ENCODE results near the gene DMBT1. TPM values are rescaled to one million over a fixed set of nuclear protein-coding genes. Genes with fewer than 3 reads are reported as not detected.

Gene DMBT1
- total RNA-seq, 1 experiment from 2014 or later: under 0.01 TPM

- no peak for DNase-seq (ENCODE audit: low read depth)
Measured at GRCh38 chr10:122548407-122549085, 12.0 kb upstream of the DMBT1 start.

GRCh38 chr10:122549636-122550035 is 10.9 kb upstream of the DMBT1 start:
- DNase-seq (ENCODE audit: low read depth): no peak

GRCh38 chr10:122550427-122550826 is 10.1 kb upstream of the DMBT1 start:
- no peak for DNase-seq (ENCODE audit: low read depth)

- no peak for DNase-seq (ENCODE audit: low read depth)
Measured at GRCh38 chr10:122550983-122551382, 9.6 kb upstream of the DMBT1 start.

- no peak for DNase-seq (ENCODE audit: low read depth)
Measured at GRCh38 chr10:122551450-122551849, 9.1 kb upstream of the DMBT1 start.

- DNase-seq (ENCODE audit: low read depth): no peak
Measured at GRCh38 chr10:122553341-122553740, 7.2 kb upstream of the DMBT1 start.

GRCh38 chr10:122554131-122555036 is 6.2 kb upstream of the DMBT1 start:
- DNase-seq (ENCODE audit: low read depth): no peak

- no peak for DNase-seq (ENCODE audit: low read depth)
Measured at GRCh38 chr10:122555442-122555841, 5.1 kb upstream of the DMBT1 start.

GRCh38 chr10:122557516-122557915 is 3.0 kb upstream of the DMBT1 start:
- DNase-seq (ENCODE audit: low read depth): peak; percentile 13

- no peak for DNase-seq (ENCODE audit: low read depth)
Measured at GRCh38 chr10:122558452-122558851, 2.1 kb upstream of the DMBT1 start.

GRCh38 chr10:122559228-122559627 is 1.3 kb upstream of the DMBT1 start:
- DNase-seq (ENCODE audit: low read depth): no peak

- no peak for DNase-seq (ENCODE audit: low read depth)
Measured at GRCh38 chr10:122561212-122561611, 658 bp downstream of the DMBT1 start.

- no peak for DNase-seq (ENCODE audit: low read depth)
Measured at GRCh38 chr10:122561792-122562191, 1.2 kb downstream of the DMBT1 start.

- no peak for DNase-seq (ENCODE audit: low read depth)
Measured at GRCh38 chr10:122564980-122565379, 4.4 kb downstream of the DMBT1 start.

- DNase-seq (ENCODE audit: low read depth): peak; percentile 68
Measured at GRCh38 chr10:122565766-122566206, 5.2 kb downstream of the DMBT1 start.

GRCh38 chr10:122566632-122567031 is 6.1 kb downstream of the DMBT1 start:
- no peak for DNase-seq (ENCODE audit: low read depth)

GRCh38 chr10:122567056-122567660 is 6.6 kb downstream of the DMBT1 start:
- DNase-seq (ENCODE audit: low read depth): peak; percentile 22

GRCh38 chr10:122568551-122568950 is 8.0 kb downstream of the DMBT1 start:
- DNase-seq (ENCODE audit: low read depth): no peak

GRCh38 chr10:122570920-122571319 is 10.4 kb downstream of the DMBT1 start:
- no peak for DNase-seq (ENCODE audit: low read depth)

- no peak for DNase-seq (ENCODE audit: low read depth)
Measured at GRCh38 chr10:122571892-122572291, 11.3 kb downstream of the DMBT1 start.

GRCh38 chr10:122575776-122576175 is 15.2 kb downstream of the DMBT1 start:
- DNase-seq (ENCODE audit: low read depth): no peak

- DNase-seq (ENCODE audit: low read depth): no peak
Measured at GRCh38 chr10:122576291-122576690, 15.7 kb downstream of the DMBT1 start.
